Progenitor cell of endocrine pancreas (in vitro differentiated cells): ENCODE measurements around the gene CDK7. TPM values are rescaled to one million over a fixed set of nuclear protein-coding genes. Genes with fewer than 3 reads are reported as not detected.

ENCODE experiments used
- DNase-seq: peaks from one replicate; pipeline ENCODE4 v3.0.0; 2021; ENCODE audit warnings: low spot score; ENCODE audit not compliant: unreplicated experiment
- H3K27ac Mint-ChIP-seq: 2 replicates; pipeline ENCODE4 v1.8.0; 2021; ENCODE audit warnings: mild to moderate bottlenecking, moderate library complexity, mixed read lengths
- H3K27me3 Mint-ChIP-seq: 2 replicates; pipeline ENCODE4 v1.8.0; 2021; ENCODE audit warnings: mixed read lengths
- H3K36me3 Mint-ChIP-seq: 2 replicates; pipeline ENCODE4 v1.8.0; 2022; ENCODE audit warnings: mixed read lengths; ENCODE audit not compliant: insufficient read depth
- H3K4me1 Mint-ChIP-seq: 2 replicates; pipeline ENCODE4 v1.8.0; 2021; ENCODE audit warnings: low read depth, mixed read lengths
- H3K4me3 Mint-ChIP-seq: 2 replicates; pipeline ENCODE4 v1.8.0; 2021; ENCODE audit warnings: low read depth, mild to moderate bottlenecking, moderate library complexity, mixed read lengths
- H3K9me3 Mint-ChIP-seq: 2 replicates; pipeline ENCODE4 v1.8.0; 2021; ENCODE audit warnings: low read depth, mixed read lengths
- CTCF ChIP-seq: fragments of 200-600 bp; sonication (generic); IDR thresholded peaks from one replicate; pipeline ENCODE4 v1.5.0; 2021; ENCODE audit warnings: antibody characterized with exemption, mild to moderate bottlenecking; ENCODE audit not compliant: unreplicated experiment
- total RNA-seq: library from RNA; stranded (reverse); gene quantifications from 2 replicates; pipeline ENCODE4 v1.2.1, GENCODE V29; 2021

Gene CDK7
- total RNA-seq, 1 donor from 2014 or later: 30.8 TPM

GRCh38 chr5:69206528-69207190 lies 28.0 kb upstream of the CDK7 start:
- H3K27ac Mint-ChIP-seq: no peak overlapping the region
- DNase-seq: no peak
- peaks cover 3% of the 10 kb centered on the region for H3K36me3 Mint-ChIP-seq
- no peaks in the 10 kb centered on the region for H3K4me1 Mint-ChIP-seq
- H3K4me3 Mint-ChIP-seq: no peak overlapping the region
- no peaks in the 10 kb centered on the region for H3K9me3 Mint-ChIP-seq
- TF ChIP-seq CTCF: no peak
- H3K27me3 Mint-ChIP-seq: no peaks in the 10 kb centered on the region

GRCh38 chr5:69209602-69210001 lies 25.1 kb upstream of the CDK7 start:
- Mint-ChIP-seq H3K27me3 (no peaks in the 10 kb centered on the region), H3K36me3 (peaks cover 4% of the 10 kb centered on the region), H3K9me3 (no peaks in the 10 kb centered on the region), H3K4me3 (no peak overlapping the region), H3K4me1 (no peaks in the 10 kb centered on the region), H3K27ac (no peak overlapping the region)
- no peak for TF ChIP-seq CTCF
- DNase-seq: no peak

- peaks cover 4% of the 10 kb centered on the region for H3K36me3 Mint-ChIP-seq
- H3K4me3 Mint-ChIP-seq: no peak overlapping the region
- TF ChIP-seq CTCF: no peak
- no peak overlapping the region for H3K27ac Mint-ChIP-seq
- H3K4me1 Mint-ChIP-seq: no peaks in the 10 kb centered on the region
- no peaks in the 10 kb centered on the region for H3K9me3 Mint-ChIP-seq
- DNase-seq: no peak
- H3K27me3 Mint-ChIP-seq: no peaks in the 10 kb centered on the region
These were observed 23.5 kb upstream of the CDK7 start for GRCh38 chr5:69211200-69211599.

- H3K27ac Mint-ChIP-seq: no peak overlapping the region
- no peaks in the 10 kb centered on the region for H3K27me3 Mint-ChIP-seq
- DNase-seq: no peak
- no peak for TF ChIP-seq CTCF
- H3K4me1 Mint-ChIP-seq: no peaks in the 10 kb centered on the region
- H3K9me3 Mint-ChIP-seq: no peaks in the 10 kb centered on the region
- peaks cover 1% of the 10 kb centered on the region for H3K36me3 Mint-ChIP-seq
- H3K4me3 Mint-ChIP-seq: no peak overlapping the region
These were observed 22.7 kb upstream of the CDK7 start for GRCh38 chr5:69212022-69212421.

GRCh38 chr5:69213513-69214215 lies 21.0 kb upstream of the CDK7 start:
- Mint-ChIP-seq H3K4me3 (no peak overlapping the region), H3K36me3 (peaks cover 3% of the 10 kb centered on the region), H3K27me3 (no peaks in the 10 kb centered on the region), H3K4me1 (peaks cover 3% of the 10 kb centered on the region), H3K9me3 (no peaks in the 10 kb centered on the region), H3K27ac (no peak overlapping the region)
- no peak for DNase-seq
- no peak for TF ChIP-seq CTCF
